ENCODE data around the gene IARS1. TPM values are rescaled to one million over a fixed set of nuclear protein-coding genes. Genes with fewer than 3 reads are reported as not detected.

The IARS1 gene
- polyA plus RNA-seq, 4 donors: 5.1 to 54.4 (median 28.4) TPM

DNA sequence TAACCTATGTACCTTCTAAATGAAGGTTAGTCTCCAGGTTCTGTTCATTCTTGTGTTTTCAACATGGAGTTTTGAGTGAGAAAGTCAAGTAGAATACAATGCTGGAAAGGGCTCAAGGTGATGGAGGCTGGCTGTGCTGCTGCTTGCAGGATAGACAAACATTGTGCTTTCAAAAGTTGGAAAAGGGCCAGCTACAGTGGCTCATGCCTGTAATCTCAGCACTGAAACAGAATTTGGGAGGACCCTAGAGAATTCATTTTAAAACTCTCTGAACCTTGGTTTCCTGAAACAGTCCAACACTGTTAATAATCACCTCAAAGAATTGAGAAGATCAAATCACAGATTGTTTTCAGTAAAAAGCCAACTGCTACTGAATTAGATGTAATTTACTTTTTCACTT is 15.4 kb upstream of the IARS1 start:
- H3K27ac ChIP-seq (ENCODE audit: low read depth in 1 of 3, low read length in 2 of 3): no peak overlapping the region
- H3K4me1 ChIP-seq (ENCODE audit: control insufficient read depth in 3 of 3, insufficient read depth in 2 of 3, low read depth in 1 of 3, low read length in 2 of 3): no peaks in the 10 kb centered on the region
- peaks cover 10 to 25% (median 19%) of the 10 kb centered on the region in 3 donors for H3K36me3 ChIP-seq (ENCODE audit: control insufficient read depth in 3 of 3, insufficient read depth in 2 of 3, low read depth in 1 of 3, low read length in 3 of 3)
- DNase-seq (no peak), FAIRE-seq (no peak)
- H3K4me3 ChIP-seq (ENCODE audit: low read depth in 1 of 3, low read length in 3 of 3): no peak overlapping the region
- H3K27me3 ChIP-seq (ENCODE audit: control insufficient read depth in 3 of 3, insufficient read depth in 3 of 3, low read length in 3 of 3): no peaks in the 10 kb centered on the region
- no peaks in the 10 kb centered on the region for H3K9me3 ChIP-seq (ENCODE audit: control insufficient read depth in 2 of 2, insufficient read depth in 1 of 2, low read depth in 1 of 2, low read length in 1 of 2)

DNA sequence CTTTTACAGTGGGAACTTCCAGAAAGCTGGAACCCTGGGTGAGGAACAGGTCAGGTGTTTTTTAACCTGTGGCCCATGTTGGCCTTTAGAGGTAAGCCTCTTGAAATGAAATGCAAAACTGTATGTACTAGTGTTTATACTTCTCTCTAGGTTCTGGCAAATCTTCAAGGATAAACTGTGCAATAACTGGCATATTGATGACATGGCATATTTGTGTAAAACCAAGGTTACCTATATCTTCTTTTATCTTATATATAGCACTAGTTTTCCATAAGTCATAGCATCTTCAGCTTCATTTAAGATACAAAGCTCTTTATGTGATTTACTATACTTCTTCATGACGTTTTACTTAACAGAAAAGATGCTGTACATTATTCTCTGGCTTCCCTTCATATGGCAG is 7.4 kb upstream of the IARS1 start:
- Histone ChIP-seq H3K9me3 (ENCODE audit: control insufficient read depth in 2 of 2, insufficient read depth in 1 of 2, low read depth in 1 of 2, low read length in 1 of 2) (no peaks in the 10 kb centered on the region), H3K27ac (ENCODE audit: low read depth in 1 of 3, low read length in 2 of 3) (no peak overlapping the region), H3K36me3 (ENCODE audit: control insufficient read depth in 3 of 3, insufficient read depth in 2 of 3, low read depth in 1 of 3, low read length in 3 of 3) (peaks cover 9 to 25% (median 16%) of the 10 kb centered on the region in 3 donors), H3K27me3 (ENCODE audit: control insufficient read depth in 3 of 3, insufficient read depth in 3 of 3, low read length in 3 of 3) (no peaks in the 10 kb centered on the region), H3K4me3 (ENCODE audit: low read depth in 1 of 3, low read length in 3 of 3) (no peak overlapping the region), H3K4me1 (ENCODE audit: control insufficient read depth in 3 of 3, insufficient read depth in 2 of 3, low read depth in 1 of 3, low read length in 2 of 3) (no peaks in the 10 kb centered on the region)
- 70 to 76% (median 74%) methylated on average over 1 of the region's 1 CpG for WGBS, 3 donors
- DNase-seq (no peak), FAIRE-seq (no peak)

DNA sequence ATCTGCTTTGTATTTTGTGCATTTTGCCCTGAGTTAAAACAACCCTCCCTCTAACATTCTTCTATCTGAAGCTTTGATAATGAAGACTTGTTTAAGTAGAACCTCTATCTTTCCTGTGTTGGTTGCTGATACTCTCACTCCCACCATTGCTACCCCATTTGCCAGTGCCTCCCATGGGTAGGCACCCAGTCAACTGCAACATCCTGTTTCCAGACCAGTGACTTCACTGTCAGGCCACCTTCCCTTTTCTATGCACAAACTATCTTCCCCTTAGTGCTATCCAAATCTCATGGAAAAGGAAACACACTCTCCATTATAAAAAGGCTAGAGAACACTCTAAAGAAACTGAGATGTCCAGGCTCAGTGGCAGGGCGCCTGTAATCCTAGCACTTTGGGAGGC is 5.6 kb upstream of the IARS1 start:
- Histone ChIP-seq H3K4me1 (ENCODE audit: control insufficient read depth in 3 of 3, insufficient read depth in 2 of 3, low read depth in 1 of 3, low read length in 2 of 3) (peaks cover 0 to 5% (median 3%) of the 10 kb centered on the region in 3 donors), H3K4me3 (ENCODE audit: low read depth in 1 of 3, low read length in 3 of 3) (no peak overlapping the region), H3K9me3 (ENCODE audit: control insufficient read depth in 2 of 2, insufficient read depth in 1 of 2, low read depth in 1 of 2, low read length in 1 of 2) (no peaks in the 10 kb centered on the region), H3K36me3 (ENCODE audit: control insufficient read depth in 3 of 3, insufficient read depth in 2 of 3, low read depth in 1 of 3, low read length in 3 of 3) (peaks cover 5 to 17% (median 15%) of the 10 kb centered on the region in 3 donors), H3K27me3 (ENCODE audit: control insufficient read depth in 3 of 3, insufficient read depth in 3 of 3, low read length in 3 of 3) (no peaks in the 10 kb centered on the region), H3K27ac (ENCODE audit: low read depth in 1 of 3, low read length in 2 of 3) (no peak overlapping the region)
- 67 to 81% (median 80%) methylated on average over 1 of the region's 1 CpG for WGBS, 3 donors
- no peak for FAIRE-seq
- DNase-seq: no peak

DNA sequence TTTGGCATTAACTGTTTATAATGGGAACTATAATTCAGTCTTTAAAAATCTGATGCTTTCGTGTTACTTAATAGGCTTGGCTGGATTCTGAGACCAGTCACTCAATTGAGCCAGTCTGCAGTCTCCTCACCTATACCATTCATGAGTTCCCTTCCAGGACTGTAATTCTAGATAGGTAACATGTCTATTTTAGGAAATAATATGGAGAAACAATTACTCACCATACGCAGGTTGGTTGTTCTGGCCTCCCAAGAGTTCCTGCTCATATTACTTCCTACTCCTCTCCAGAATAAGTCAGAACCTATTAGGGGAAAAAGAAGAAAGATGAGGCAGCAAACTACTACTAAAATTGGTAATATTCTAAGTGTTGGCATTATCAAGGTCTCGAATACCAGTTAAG is 4.5 kb upstream of the IARS1 start:
- FAIRE-seq: no peak
- H3K36me3 ChIP-seq (ENCODE audit: control insufficient read depth in 3 of 3, insufficient read depth in 2 of 3, low read depth in 1 of 3, low read length in 3 of 3): peaks cover 3 to 15% (median 14%) of the 10 kb centered on the region in 3 donors
- DNase-seq: no peak
- peaks cover 0 to 5% (median 3%) of the 10 kb centered on the region in 3 donors for H3K4me1 ChIP-seq (ENCODE audit: control insufficient read depth in 3 of 3, insufficient read depth in 2 of 3, low read depth in 1 of 3, low read length in 2 of 3)
- H3K4me3 ChIP-seq (ENCODE audit: low read depth in 1 of 3, low read length in 3 of 3): no peak overlapping the region
- H3K27me3 ChIP-seq (ENCODE audit: control insufficient read depth in 3 of 3, insufficient read depth in 3 of 3, low read length in 3 of 3): no peaks in the 10 kb centered on the region
- 73 to 78% (median 78%) methylated on average over 3 of the region's 3 CpGs for WGBS, 3 donors
- no peaks in the 10 kb centered on the region for H3K9me3 ChIP-seq (ENCODE audit: control insufficient read depth in 2 of 2, insufficient read depth in 1 of 2, low read depth in 1 of 2, low read length in 1 of 2)
- peak overlapping the region in 2 of 3 donors; percentile 11 to 70 for H3K27ac ChIP-seq (ENCODE audit: low read depth in 1 of 3, low read length in 2 of 3)

DNA sequence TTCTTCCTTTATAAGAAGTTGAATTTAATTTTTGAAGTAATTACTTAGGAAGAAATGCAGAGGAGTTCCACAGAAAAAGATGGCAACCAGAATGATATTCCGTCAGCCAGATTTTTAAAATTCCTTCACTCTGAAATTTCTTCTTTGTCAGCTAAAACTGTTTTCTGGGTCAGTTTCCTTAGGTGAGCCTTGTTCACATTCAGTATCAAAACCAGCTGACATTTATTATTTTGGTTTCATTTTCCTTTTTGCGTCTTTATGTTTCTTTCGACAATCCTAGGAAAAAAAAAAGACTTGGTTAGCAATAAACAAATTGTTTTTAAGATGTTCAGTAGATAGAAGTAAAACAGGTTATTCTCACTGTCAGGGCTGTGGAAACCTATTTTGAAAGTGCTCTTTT is 4.1 kb upstream of the IARS1 start:
- Histone ChIP-seq H3K36me3 (ENCODE audit: control insufficient read depth in 3 of 3, insufficient read depth in 2 of 3, low read depth in 1 of 3, low read length in 3 of 3) (peaks cover 3 to 15% (median 10%) of the 10 kb centered on the region in 3 donors), H3K4me3 (ENCODE audit: low read depth in 1 of 3, low read length in 3 of 3) (no peak overlapping the region), H3K27me3 (ENCODE audit: control insufficient read depth in 3 of 3, insufficient read depth in 3 of 3, low read length in 3 of 3) (no peaks in the 10 kb centered on the region), H3K9me3 (ENCODE audit: control insufficient read depth in 2 of 2, insufficient read depth in 1 of 2, low read depth in 1 of 2, low read length in 1 of 2) (no peaks in the 10 kb centered on the region), H3K4me1 (ENCODE audit: control insufficient read depth in 3 of 3, insufficient read depth in 2 of 3, low read depth in 1 of 3, low read length in 2 of 3) (peaks cover 0 to 5% (median 3%) of the 10 kb centered on the region in 3 donors), H3K27ac (ENCODE audit: low read depth in 1 of 3, low read length in 2 of 3) (no peak overlapping the region)
- WGBS, 3 donors: 52 to 64% (median 63%) methylated on average over 3 of the region's 3 CpGs
- no peak for DNase-seq
- no peak for FAIRE-seq

DNA sequence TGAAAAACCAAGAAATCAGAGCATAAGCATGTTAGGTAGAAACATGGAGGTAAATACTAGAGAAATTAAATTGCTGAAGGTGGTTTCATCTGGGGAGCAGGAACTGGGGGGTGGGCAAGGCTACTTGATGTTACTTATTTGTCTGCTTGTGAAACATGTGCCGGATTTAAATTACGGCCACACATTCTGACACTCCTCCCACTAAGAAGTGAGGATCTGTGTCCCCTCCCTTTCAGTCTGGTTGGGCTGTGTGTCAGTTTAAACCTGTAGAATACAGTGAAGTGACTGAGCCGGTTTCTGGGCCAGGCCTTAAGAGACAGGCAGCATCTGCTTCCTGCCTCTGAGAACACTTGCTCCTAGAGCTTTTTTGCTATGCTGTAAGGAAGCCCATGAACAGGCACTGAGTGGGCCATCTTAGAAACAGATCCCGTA is 2.3 kb upstream of the IARS1 start:
- FAIRE-seq (no peak), DNase-seq (peak in 1 of 2 donors; percentile 7)
- no peak overlapping the region for H3K4me3 ChIP-seq (ENCODE audit: low read depth in 1 of 3, low read length in 3 of 3)
- H3K27me3 ChIP-seq (ENCODE audit: control insufficient read depth in 3 of 3, insufficient read depth in 3 of 3, low read length in 3 of 3): no peaks in the 10 kb centered on the region
- H3K36me3 ChIP-seq (ENCODE audit: control insufficient read depth in 3 of 3, insufficient read depth in 2 of 3, low read depth in 1 of 3, low read length in 3 of 3): peaks cover 1 to 13% (median 7%) of the 10 kb centered on the region in 3 donors
- peak overlapping the region in 1 of 3 donors; percentile 10 for H3K27ac ChIP-seq (ENCODE audit: low read depth in 1 of 3, low read length in 2 of 3)
- peaks cover 0 to 11% (median 6%) of the 10 kb centered on the region in 3 donors for H3K4me1 ChIP-seq (ENCODE audit: control insufficient read depth in 3 of 3, insufficient read depth in 2 of 3, low read depth in 1 of 3, low read length in 2 of 3)
- H3K9me3 ChIP-seq (ENCODE audit: control insufficient read depth in 2 of 2, insufficient read depth in 1 of 2, low read depth in 1 of 2, low read length in 1 of 2): no peaks in the 10 kb centered on the region
- 67 to 84% (median 82%) methylated on average over 4 of the region's 4 CpGs for WGBS, 3 donors

DNA sequence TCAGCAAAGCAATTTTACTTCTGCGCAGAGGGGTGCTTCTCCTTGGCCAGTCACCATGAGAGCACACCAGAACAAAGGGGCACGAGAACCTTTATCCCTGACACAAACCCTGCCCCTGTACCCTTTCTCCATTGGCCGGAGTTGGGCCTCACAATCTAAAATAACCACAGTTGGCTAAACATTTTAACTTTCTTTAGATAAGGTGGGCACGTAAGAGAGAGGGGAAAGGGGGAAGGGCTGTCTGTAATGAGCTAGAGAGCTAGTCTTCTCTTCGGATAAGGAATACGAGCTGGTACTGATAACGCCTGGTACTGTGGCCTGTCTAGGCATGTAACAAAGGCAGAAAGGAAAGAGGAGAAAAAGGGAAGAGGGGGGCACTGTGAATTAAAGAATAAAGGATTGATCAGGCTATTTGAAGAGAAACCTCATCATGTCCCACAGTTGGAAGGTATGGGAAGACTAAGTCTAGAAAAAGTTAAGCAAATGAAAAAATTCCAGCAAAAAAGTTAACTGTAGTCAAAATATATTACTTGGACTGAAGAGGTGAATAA is 1.8 kb upstream of the IARS1 start:
- no peaks in the 10 kb centered on the region for H3K27me3 ChIP-seq (ENCODE audit: control insufficient read depth in 3 of 3, insufficient read depth in 3 of 3, low read length in 3 of 3)
- H3K27ac ChIP-seq (ENCODE audit: low read depth in 1 of 3, low read length in 2 of 3): peak overlapping the region in 1 of 3 donors; percentile 10
- no peak overlapping the region for H3K4me3 ChIP-seq (ENCODE audit: low read depth in 1 of 3, low read length in 3 of 3)
- peaks cover 0 to 11% (median 6%) of the 10 kb centered on the region in 3 donors for H3K4me1 ChIP-seq (ENCODE audit: control insufficient read depth in 3 of 3, insufficient read depth in 2 of 3, low read depth in 1 of 3, low read length in 2 of 3)
- no peaks in the 10 kb centered on the region for H3K9me3 ChIP-seq (ENCODE audit: control insufficient read depth in 2 of 2, insufficient read depth in 1 of 2, low read depth in 1 of 2, low read length in 1 of 2)
- FAIRE-seq: no peak
- 81 to 87% (median 85%) methylated on average over 7 of the region's 7 CpGs for WGBS, 3 donors
- peaks cover 0 to 9% (median 4%) of the 10 kb centered on the region in 3 donors for H3K36me3 ChIP-seq (ENCODE audit: control insufficient read depth in 3 of 3, insufficient read depth in 2 of 3, low read depth in 1 of 3, low read length in 3 of 3)
- peak in 1 of 2 donors; percentile 20 for DNase-seq

DNA sequence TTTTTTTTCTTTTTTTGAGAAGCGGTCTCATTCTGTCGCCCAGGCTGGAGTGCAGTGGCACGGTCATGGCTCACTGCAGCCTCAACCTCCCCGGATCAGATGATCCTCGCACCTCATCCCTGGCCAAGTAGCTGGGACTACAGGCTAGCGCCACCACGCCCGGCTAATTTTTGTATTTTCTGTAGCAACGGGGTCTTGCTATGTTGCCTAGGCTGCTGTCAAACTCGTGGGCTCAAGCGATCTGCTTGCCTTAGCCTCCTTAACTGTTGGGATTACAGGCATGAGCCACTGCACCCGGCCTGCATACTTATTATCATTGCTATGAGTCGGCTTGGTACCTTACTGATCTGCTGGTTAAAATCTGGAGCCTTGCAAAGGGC is 790 bp upstream of the IARS1 start:
- Histone ChIP-seq H3K4me3 (ENCODE audit: low read depth in 1 of 3, low read length in 3 of 3) (peak overlapping the region; percentile 10 to 83 (median 82)), H3K36me3 (ENCODE audit: control insufficient read depth in 3 of 3, insufficient read depth in 2 of 3, low read depth in 1 of 3, low read length in 3 of 3) (peaks cover 0 to 6% (median 4%) of the 10 kb centered on the region in 3 donors), H3K9me3 (ENCODE audit: control insufficient read depth in 2 of 2, insufficient read depth in 1 of 2, low read depth in 1 of 2, low read length in 1 of 2) (no peaks in the 10 kb centered on the region), H3K4me1 (ENCODE audit: control insufficient read depth in 3 of 3, insufficient read depth in 2 of 3, low read depth in 1 of 3, low read length in 2 of 3) (peaks cover 0 to 11% (median 6%) of the 10 kb centered on the region in 3 donors), H3K27ac (ENCODE audit: low read depth in 1 of 3, low read length in 2 of 3) (peak overlapping the region; percentile 72 to 84 (median 78)), H3K27me3 (ENCODE audit: control insufficient read depth in 3 of 3, insufficient read depth in 3 of 3, low read length in 3 of 3) (no peaks in the 10 kb centered on the region)
- 6 to 16% (median 8%) methylated on average over 13 of the region's 13 CpGs for WGBS, 3 donors
- DNase-seq (peak in 1 of 2 donors; percentile 33), FAIRE-seq (no peak)

DNA sequence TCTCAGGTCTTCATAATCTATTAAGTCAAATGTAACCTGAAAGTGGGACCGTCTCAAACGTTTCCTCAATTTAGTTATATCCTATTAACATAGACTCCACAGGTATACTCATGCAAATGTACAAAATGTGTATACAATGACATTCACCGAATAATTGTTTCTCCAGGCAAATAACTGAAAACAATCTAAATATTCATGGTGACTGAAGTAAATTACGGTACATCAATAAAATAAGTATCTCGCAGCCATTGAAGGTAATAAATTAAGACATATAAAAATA is 482 bp downstream of the IARS1 start:
- FAIRE-seq: no peak
- Histone ChIP-seq H3K27ac (ENCODE audit: low read depth in 1 of 3, low read length in 2 of 3) (peak overlapping the region in 1 of 3 donors; percentile 88), H3K27me3 (ENCODE audit: control insufficient read depth in 3 of 3, insufficient read depth in 3 of 3, low read length in 3 of 3) (no peaks in the 10 kb centered on the region), H3K9me3 (ENCODE audit: control insufficient read depth in 2 of 2, insufficient read depth in 1 of 2, low read depth in 1 of 2, low read length in 1 of 2) (no peaks in the 10 kb centered on the region), H3K4me3 (ENCODE audit: low read depth in 1 of 3, low read length in 3 of 3) (peak overlapping the region in 2 of 3 donors; percentile 82 to 83), H3K4me1 (ENCODE audit: control insufficient read depth in 3 of 3, insufficient read depth in 2 of 3, low read depth in 1 of 3, low read length in 2 of 3) (peaks cover 0 to 11% (median 6%) of the 10 kb centered on the region in 3 donors), H3K36me3 (ENCODE audit: control insufficient read depth in 3 of 3, insufficient read depth in 2 of 3, low read depth in 1 of 3, low read length in 3 of 3) (peaks cover 0 to 6% (median 0%) of the 10 kb centered on the region in 3 donors)
- DNase-seq: peak in 1 of 2 donors; percentile 5
- 0 to 1% (median 1%) methylated on average over 5 of the region's 5 CpGs for WGBS, 3 donors

Data from small intestine (tissue), 7 donors.